Activated CD4-positive, alpha-beta T cell treated with anti-CD3 and anti-CD28 coated beads for 4 hours (primary cell): Measurements from ENCODE around the gene RFX4.
A peak's percentile ranks its signal among the peaks of the same experiment; 100 is the strongest.

Experiments used
- DNase-seq, 2 donors: peaks; one replicate each; pipeline ENCODE4 v3.0.0-alpha.2; 2020

The RFX4 gene

GRCh38 chr12:106736051-106736957 lies 153.5 kb downstream of the RFX4 start:
- DNase-seq = no peak

DNA sequence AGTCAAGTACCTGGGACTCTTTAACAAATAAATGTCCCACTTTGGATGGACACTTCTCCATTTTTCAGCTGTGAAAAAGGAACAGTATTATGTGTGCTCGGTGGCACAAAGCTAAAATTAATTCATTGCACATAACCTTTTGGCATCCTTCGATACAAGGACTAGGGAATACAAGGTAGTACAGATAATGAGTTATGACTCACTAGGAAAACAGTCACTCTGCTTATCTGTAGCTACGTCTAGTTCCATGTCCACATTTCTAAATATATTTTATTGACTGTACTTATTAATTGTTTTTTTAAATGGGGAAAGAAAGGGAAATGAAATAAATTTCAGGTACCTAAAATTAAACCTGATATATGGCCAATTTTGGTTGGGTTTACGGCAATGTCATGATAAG lies 156.5 kb downstream of the RFX4 start:
- no peak for DNase-seq

- DNase-seq = no peak
Observed at GRCh38 chr12:106739815-106740530, 157.2 kb downstream of the RFX4 start.

DNA sequence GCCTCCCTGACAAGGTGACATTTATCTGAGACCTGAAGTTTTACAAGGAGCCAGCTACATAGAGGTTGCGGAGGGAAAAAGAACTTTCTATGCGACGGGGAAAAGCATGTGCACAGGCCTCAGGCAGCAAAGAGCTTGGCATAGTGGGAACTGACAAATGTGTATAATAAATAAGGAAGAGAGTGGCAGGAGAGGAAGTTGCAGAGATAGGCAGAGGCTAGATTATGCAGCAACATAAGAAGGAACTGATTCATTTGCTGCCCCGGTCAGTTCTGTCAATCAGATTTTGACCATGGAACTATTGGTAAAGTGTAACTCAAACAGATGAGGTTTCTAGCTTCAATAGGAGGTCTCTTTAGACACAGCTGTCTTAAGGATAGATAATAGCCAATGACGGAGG lies 158.0 kb downstream of the RFX4 start:
- DNase-seq = no peak

- no peak for DNase-seq
Observed at GRCh38 chr12:106741247-106741646, 158.4 kb downstream of the RFX4 start.

GRCh38 chr12:106743270-106743988 lies 160.6 kb downstream of the RFX4 start:
- DNase-seq = no peak

DNA sequence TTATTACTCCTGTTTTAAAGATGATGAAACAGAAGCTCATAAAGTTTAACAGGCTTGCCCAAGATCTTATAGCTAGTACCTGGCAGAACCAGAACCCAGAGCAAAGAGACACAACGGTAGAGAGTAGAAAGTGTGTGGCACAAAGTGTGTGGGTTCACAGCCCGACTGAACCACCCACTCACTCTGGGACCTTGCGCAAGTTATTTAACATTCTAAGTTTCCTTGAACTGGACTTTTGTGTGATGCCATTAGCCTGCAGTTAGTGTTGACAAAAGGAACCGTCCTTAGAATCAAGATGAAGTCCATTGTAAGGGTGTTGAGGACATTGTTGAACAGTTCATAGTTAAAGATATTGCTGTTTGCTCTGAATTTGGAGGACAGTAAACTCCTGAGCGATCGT lies 161.8 kb downstream of the RFX4 start:
- DNase-seq = no peak

GRCh38 chr12:106745181-106745745 lies 162.5 kb downstream of the RFX4 start:
- no peak for DNase-seq

DNA sequence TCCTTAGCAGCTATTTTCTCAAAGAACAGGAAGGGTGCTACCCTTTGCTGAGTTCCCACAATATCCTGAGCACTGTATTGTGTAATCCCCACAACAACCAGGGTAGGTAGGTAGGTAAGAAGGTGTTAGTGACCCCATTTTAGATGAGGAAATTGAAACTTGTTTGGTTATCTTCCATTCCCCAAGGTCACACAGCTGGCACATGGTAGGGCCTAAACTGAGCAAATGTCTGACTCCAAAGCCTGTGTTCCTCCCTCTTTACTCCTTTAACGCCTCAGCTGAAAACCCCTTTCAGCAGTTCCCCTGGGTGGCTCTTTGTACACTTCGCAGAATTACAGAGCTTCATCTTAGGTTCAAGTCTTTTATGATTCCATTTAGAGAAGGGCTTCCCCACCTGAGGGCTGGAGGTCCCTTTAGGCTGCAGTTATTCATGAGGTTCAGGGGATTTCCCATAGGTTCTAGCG lies 165.2 kb downstream of the RFX4 start:
- peak; percentile 20 to 29 for DNase-seq

DNA sequence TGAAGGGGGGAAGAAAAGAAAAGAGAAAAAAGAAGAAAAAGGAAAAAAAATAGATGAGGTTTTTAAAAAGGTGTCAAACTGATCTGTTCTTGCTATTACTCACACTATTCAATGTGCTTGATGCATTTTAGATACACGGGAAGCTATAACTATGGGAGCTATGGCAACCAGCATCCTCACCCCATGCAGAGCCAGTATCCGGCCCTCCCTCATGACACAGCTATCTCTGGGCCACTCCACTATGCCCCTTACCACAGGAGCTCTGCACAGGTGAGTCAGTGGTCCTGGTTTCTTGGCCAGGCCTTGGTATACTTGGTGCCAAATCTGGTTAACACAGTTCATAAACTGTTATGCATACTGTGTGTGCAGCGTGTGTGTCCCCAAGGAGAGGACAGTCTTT lies 167.7 kb downstream of the RFX4 start:
- DNase-seq = no peak

DNA sequence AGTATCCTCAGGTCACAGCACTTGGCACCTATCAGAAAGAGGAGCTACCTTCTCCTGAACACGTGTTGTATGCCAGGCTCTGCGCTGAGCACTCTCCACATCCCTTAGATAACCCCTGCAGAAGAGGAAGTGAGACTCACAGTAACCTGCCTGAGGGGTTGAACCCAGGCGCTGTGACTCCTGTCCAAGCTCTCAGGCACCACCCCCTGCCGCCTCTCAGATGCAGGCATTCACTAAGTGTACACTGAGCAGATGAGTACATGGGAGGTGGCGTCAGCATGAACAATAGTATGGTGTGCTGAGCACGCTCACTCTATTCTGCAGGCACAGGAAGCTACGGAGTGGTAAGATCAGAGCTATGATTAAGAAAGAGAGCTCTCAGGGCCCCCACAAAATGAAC lies 170.7 kb downstream of the RFX4 start:
- DNase-seq = peak; percentile 41 to 57

DNA sequence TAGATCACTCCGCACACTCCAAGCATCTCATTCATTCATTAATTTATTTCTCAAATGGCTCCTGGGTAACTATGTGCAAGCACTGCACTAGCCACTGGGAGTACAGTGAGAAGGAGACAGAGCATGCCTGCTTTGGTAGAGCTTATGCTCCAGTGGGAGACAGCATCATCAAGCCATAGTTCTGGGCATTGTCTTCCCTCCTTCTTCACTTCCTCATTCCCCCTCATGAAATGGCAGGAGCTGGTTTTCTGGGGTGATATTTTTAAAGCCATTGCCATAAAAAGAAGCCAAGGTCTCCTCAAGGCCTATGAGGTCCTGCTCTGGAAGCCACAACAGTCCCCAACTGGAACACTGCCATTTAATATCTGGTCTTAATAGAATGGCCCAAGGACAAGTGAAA lies 171.5 kb downstream of the RFX4 start:
- DNase-seq = no peak

DNA sequence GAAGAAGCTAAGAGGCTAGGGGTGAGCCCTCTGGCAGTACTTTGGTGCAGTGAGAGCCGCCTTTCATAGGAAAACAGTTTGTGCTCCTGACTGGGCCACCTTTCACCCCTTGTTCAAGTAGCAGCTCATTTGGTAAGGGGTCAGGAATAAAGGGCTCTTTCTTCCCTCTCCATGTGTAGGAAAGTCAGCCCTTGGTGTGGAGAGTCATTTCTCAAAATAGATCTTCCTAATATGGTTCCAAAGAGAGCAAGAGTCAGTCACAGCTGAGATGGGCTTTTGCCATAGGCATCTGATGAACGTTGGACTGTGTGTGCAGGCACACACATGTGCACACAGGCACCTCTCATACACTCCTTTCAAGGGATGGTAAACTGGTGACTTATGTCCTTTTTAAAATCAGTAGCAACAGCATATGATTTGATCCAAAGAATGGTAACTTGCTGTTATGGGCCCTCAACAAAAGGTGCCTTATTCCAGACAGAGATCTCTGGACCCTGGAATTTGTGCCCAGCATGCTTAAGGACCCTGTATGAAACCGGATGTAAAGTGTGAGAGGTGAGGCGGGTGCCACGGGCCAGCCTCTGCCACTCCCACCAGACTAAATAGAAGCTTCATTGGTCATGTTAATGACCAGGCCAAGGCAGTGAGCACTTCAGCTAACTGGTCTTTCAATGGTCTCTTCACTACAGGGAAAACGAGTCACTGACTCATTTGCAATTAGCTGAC lies 175.0 kb downstream of the RFX4 start:
- DNase-seq = no peak

- DNase-seq = no peak
Observed at GRCh38 chr12:106758349-106759110, 175.7 kb downstream of the RFX4 start.

GRCh38 chr12:106759526-106760183 lies 176.9 kb downstream of the RFX4 start:
- no peak for DNase-seq

DNA sequence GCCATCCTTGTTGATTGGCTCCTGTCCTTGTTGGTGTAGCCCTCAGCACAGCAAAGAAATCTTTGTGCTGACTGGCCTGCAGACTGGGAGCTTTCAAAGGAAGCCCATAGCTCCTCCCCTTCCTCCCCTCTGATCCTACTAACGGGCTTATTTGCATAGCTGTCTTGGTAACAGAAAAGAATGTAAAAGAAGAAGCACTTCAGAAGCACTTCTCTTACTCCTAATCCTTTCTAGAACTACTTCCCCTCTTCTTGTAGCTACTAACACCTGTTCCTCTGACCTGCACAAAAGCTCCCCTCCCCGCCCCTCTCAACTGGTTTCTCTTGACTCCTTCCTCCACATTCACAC lies 177.4 kb downstream of the RFX4 start:
- DNase-seq = peak; percentile 13 to 20

DNA sequence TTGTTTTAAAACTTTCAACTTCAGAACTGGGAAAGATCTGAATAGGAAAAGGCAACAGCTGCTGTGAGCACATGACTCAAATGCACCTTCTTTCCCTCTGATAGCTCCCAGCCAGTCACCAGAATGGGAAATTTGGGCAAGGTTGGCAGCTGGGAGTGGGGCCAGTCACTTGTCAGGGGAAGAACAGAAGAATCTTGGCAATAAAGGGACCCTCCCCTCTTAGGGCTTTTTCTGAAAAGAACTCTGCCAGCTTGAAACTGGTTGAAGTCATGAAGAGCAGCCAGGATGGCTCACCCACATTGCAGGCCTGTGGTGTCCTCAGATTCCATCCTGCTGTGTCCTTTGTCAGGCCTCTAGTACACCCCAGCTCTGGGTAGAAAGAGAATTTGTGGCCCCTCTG lies 181.4 kb downstream of the RFX4 start:
- no peak for DNase-seq

DNA sequence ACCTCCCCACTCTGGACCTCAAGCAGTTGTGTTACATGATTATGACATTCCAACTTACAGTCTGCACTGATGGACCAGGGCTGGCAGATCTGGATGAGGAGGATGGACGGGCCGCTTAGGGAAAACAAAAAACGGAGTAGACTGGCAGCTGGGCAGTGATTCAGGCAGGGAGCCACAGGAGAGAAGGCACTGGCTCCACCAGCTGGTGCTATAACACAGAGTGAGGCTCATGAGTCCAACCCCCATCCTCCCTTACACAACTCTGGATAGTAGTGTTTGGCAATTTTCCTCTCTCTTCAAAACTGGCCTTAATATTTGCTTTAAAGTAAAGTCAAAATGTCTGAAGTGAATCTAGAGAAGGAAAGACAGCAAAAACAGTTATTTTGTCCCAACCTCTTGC lies 181.9 kb downstream of the RFX4 start:
- DNase-seq = no peak

DNA sequence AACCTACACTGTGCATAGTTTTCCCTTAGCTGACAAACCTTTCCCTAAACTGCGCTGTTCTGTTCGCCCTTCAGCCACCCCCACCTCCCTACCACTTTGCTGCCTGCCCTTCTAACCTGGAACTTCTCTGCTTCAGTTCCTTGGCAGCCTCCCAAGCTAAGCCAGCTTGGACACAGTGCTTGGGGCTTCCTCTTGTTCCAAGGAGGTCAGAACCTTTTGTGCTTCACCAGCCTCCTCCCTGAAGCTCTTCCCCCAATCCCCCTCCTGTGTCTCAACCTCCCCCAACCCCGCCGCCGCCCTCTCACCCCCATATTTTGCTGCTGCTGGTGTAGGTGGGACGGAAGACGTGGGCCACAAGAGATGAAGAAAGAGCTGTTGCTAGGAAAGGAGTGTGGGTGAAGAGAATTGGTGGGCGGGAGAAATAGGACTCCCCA lies 183.6 kb downstream of the RFX4 start:
- peak; percentile 44 to 58 for DNase-seq

GRCh38 chr12:106767206-106767605 lies 184.4 kb downstream of the RFX4 start:
- no peak for DNase-seq
